NCI-H226 (cell line): ENCODE data around the gene OPRM1.

Source experiments
- DNase-seq: peaks from one replicate; pipeline ENCODE4 v3.0.0-alpha.2; 2015

The OPRM1 gene

GRCh38 chr6:154039231-154039842 is at the start of gene OPRM1:
OPRM1 (plus strand) TSS chr6:154039240; CDS start chr6:154039545, 305 bp downstream.
- DNase-seq, result no peak

- no peak for DNase-seq
Measured at GRCh38 chr6:153989989-153990388, 49.1 kb upstream of the OPRM1 start.

GRCh38 chr6:153994004-153994403 is 45.0 kb upstream of the OPRM1 start:
- DNase-seq, result no peak

GRCh38 chr6:153994811-153995210 is 44.2 kb upstream of the OPRM1 start:
- no peak for DNase-seq

GRCh38 chr6:153997221-153997620 is 41.8 kb upstream of the OPRM1 start:
- no peak for DNase-seq

GRCh38 chr6:154001494-154002285 is 37.4 kb upstream of the OPRM1 start:
- DNase-seq, result no peak

GRCh38 chr6:154002894-154003293 is 36.1 kb upstream of the OPRM1 start:
- no peak for DNase-seq

- DNase-seq, result no peak
Measured at GRCh38 chr6:154010371-154010770, 28.7 kb upstream of the OPRM1 start.

GRCh38 chr6:154012852-154013251 is 26.2 kb upstream of the OPRM1 start:
- DNase-seq, result no peak

- DNase-seq, result no peak
Measured at GRCh38 chr6:154017786-154018185, 21.3 kb upstream of the OPRM1 start.

- DNase-seq, result no peak
Measured at GRCh38 chr6:154030646-154031045, 8.4 kb upstream of the OPRM1 start.

- no peak for DNase-seq
Measured at GRCh38 chr6:154041001-154041400, 2.0 kb downstream of the OPRM1 start.

- DNase-seq, result no peak
Measured at GRCh38 chr6:154053141-154053540, 14.1 kb downstream of the OPRM1 start.

- no peak for DNase-seq
Measured at GRCh38 chr6:154056536-154056935, 17.5 kb downstream of the OPRM1 start.

GRCh38 chr6:154057098-154057497 is 18.1 kb downstream of the OPRM1 start:
- DNase-seq, result no peak

GRCh38 chr6:154058963-154059680 is 20.1 kb downstream of the OPRM1 start:
- DNase-seq, result no peak

GRCh38 chr6:154060076-154060475 is 21.0 kb downstream of the OPRM1 start:
- no peak for DNase-seq

GRCh38 chr6:154070041-154070440 is 31.0 kb downstream of the OPRM1 start:
- DNase-seq, result no peak

- DNase-seq, result no peak
Measured at GRCh38 chr6:154070657-154071056, 31.6 kb downstream of the OPRM1 start.

- no peak for DNase-seq
Measured at GRCh38 chr6:154071236-154071635, 32.2 kb downstream of the OPRM1 start.

- DNase-seq, result no peak
Measured at GRCh38 chr6:154071711-154072110, 32.7 kb downstream of the OPRM1 start.

GRCh38 chr6:154078596-154078995 is 39.6 kb downstream of the OPRM1 start:
- peak; percentile 16 for DNase-seq

GRCh38 chr6:154080461-154081189 is 41.6 kb downstream of the OPRM1 start:
- no peak for DNase-seq
